T47D (cell line): ENCODE measurements around the gene EPAS1.

Experiments used
- DNase-seq, 2 experiments: peaks; one replicate each; pipeline versions ENCODE4 v3.0.0 to v3.0.0-alpha.2; 2011 to 2012; ENCODE audit warnings: low read depth in 1 of 2, low spot score in 1 of 2
- JUND ChIP-seq: IDR thresholded peaks from 2 replicates; pipeline ENCODE4 v1.6.1; 2012; ENCODE audit warnings: low read depth
- in situ Hi-C: cut with HindIII; loops from 2 replicates; pipeline ENCODE4 v1.10.0; 2016; ENCODE audit warnings: low sequenced_read_pairs, low pct_unique_long_range_greater_than_20kb

The EPAS1 gene

DNA sequence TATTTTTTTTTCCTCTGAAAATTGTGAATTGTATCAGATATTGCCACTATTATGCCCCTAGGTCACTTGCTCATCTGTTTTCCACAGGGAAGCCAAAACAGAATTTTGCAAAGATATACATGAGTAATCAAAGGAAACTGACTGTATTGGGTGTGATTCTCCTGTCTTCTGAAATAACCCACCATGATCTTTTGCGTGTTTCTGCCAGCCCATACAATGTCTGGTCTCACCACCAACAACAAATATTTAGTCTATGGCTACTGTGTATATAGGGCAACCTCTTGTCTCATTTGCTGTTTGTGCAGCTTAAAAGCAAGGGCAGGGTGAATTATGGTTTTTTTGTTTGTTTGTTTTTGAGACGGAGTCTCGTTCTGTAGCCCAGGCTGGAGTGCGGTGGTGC lies 26.5 kb downstream of the EPAS1 start:
- DNase-seq: no peak
- no peak for TF ChIP-seq JUND
- in situ Hi-C loops: no loop called here

DNA sequence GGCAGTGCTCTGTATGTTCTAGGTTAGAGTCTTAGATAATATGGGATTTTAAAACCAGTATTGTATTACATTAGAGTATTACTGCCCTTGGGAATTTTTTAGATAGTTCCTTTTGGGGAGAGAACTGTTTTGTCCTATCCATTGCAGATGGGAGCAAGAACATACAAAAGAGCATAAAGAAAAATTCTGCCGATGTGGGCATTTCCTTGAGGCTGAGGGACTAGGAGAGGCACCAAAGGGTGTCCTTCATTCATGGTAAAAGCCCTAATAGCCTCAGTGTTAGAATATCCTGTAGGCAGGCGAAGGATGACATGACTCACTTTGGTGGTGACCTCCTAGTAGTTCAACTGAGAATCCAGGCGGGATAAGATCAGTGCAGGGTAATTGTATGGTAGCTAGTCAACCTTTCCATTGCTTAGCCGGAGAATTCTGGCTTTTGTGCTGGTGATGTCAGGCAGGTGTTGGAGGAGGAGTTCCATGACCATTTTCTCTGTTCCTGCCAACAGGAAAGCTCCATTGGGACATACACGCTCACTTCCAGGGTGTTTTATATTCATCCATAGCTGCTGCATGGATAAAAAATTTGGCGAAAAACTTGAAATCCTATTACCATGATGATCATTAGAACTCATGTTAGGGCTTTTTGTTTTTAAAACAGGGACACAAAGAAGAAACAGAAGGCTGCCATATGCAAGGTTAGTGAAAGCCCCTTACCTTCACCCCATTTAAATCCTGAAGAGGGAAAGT lies 28.1 kb downstream of the EPAS1 start:
- TF ChIP-seq JUND: no peak
- peak in 1 of 2 experiments; percentile 67 for DNase-seq
- in situ Hi-C loops: no loop called here

DNA sequence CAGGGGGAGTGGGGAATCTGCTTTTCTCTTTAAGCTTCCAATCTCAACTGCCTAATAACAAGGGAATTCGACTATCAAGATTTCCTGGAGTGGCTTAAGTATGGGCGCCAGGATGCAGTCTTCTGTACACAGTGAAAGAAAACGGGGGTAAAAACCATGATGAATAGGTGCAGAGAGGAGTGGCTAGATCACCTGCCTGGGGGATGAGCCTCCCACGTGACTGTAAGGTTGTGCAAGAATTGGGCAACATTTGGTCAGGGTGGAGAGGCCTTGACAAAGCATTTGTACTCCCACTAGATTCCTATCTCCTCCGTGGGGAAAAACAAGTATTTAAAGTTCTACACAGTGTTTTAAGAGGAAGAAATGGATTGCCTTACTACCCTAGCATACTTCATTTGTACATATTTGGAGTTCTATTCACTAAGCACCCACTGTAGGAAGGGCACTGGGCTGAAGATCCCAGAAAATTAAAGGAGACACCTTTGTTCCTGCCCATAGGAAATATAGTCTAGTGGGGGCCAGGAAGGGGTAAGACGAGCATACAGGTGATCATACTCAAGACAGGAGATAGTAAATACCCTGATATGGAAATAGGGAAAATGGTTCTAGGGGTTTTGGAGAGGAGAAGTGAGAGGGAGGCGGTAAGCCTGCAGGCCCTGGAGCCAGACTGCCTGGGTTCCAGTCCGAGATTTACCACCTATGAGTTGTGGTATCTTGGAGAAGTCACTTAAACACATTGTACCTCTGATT lies 29.2 kb downstream of the EPAS1 start:
- peak in 1 of 2 experiments; percentile 84 for DNase-seq
- no peak for TF ChIP-seq JUND
- in situ Hi-C loops: no loop called here

DNA sequence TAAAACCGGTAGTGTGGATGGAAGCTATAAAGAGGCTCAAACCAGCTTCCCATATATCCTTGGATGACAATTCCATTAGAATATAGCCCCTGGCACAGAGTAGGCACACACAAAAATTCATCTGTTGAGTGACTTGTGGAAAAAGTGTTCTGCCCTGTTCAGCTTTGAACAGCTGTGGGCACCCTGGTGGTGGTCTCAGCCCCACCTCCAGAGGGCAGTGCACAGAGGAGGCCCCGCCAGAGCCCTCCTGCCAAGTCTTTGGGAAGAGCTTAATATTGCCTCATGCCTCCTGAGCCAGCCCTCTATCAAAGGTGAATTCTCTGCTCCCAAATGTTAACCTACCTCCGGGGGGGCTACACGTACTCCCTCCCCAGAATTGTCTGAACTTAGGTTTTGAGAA lies 30.4 kb downstream of the EPAS1 start:
- TF ChIP-seq JUND: no peak
- in situ Hi-C loops: no loop called here
- DNase-seq: no peak

DNA sequence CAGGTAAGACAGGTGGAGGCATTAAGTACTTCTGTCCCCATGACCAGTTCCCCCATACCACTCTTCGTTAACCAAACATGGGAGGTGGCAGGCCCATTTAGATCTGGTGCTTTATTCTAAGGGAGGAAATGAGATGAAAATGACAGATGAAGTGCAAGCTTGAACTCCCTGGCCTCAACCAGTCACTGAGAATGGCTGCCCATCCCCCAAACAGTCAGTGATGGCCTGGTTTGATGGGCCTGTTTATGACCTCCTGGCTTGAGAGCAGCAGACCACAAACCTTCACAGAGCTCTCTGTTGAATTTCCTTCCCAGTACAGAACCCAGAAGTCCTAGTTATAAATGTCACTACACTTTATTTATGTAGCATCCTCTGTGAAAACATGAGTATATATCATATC lies 31.1 kb downstream of the EPAS1 start:
- in situ Hi-C loops: no loop called here
- DNase-seq: no peak
- no peak for TF ChIP-seq JUND

DNA sequence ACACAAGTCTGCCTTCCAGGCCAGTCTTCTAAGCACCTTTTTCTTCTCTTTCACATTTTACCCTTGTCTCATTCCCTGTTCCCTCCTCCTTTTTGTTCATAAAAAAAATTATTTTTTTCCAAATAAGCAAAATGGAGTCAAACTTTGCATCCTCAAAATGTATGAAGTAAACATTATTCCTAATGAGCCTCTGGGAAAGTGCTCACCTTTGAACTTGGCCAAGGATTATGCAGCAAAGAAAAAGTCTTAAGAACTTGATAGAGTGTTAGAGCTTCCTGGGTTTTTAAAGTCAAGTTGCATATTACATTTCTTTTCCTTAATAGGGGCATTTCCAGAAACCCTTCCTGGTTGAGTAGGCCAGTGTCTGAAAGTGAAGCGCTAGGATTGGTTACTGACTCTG lies 31.6 kb downstream of the EPAS1 start:
- no peak for DNase-seq
- in situ Hi-C loops: no loop called here
- TF ChIP-seq JUND: no peak

DNA sequence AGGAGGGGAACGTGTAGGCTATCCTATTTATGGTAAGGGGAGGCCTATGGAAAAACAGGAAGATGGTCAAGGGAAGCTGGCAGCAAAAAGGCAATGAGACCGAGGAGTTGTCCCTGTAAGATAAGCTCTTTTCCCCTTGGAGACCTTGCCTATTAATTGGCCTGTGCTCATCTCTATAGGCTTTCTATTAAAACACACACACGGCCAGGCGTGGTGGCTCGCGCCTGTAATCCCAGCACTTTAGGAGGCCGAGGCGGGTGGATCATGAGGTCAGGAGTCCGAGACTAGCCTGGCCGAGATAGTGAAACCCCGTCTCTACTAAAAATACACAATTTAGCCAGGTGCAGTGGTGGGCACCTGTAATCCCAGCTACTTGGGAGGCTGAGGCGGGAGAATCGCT lies 32.1 kb downstream of the EPAS1 start:
- no peak for DNase-seq
- in situ Hi-C loops: no loop called here
- TF ChIP-seq JUND: no peak

DNA sequence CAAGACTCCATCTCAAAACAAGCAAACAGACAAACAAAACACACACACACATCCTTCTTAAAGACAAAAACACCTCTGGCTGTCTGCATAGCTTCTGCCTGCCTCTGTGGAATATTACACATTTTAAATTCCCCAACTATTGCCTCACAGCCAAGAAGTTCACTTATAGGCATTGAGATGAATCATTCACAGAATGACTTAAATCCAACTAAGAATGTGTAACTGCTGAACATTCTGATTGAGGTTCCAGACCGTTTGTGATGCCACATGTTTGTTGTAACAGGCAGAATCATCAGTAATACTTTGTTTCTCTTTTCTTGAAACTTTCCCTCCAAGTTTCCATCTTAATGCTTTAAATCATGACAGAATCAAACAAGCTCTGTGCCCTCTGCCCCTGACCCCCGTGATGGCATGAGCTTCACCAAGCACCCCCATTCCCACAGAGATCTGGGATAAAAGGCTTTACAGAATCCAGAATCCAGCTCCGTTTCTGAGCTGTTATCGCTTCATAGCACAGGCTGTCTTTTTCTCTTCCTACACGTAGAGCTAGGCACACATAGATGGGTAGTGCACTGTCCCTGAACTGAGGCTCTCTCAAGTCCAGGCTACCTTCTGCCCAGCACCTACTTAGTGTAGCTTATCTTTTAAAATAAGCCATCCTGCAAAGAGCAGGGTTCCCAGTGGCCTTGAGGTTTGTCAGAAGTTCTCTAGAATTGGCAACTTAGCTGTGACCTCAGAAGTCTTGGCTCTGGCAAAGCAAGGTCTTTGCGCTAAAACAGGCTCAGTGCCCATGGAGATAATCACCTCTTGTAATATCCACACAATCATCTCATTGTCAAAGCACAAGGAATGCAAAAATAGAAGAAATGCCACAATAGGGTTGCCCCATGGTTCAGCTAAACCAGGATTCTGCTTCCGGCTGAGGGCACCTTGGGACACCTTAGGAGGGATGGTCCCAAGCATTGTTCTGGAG lies 32.9 kb downstream of the EPAS1 start:
- no peak for TF ChIP-seq JUND
- DNase-seq: no peak
- in situ Hi-C loops: no loop called here

DNA sequence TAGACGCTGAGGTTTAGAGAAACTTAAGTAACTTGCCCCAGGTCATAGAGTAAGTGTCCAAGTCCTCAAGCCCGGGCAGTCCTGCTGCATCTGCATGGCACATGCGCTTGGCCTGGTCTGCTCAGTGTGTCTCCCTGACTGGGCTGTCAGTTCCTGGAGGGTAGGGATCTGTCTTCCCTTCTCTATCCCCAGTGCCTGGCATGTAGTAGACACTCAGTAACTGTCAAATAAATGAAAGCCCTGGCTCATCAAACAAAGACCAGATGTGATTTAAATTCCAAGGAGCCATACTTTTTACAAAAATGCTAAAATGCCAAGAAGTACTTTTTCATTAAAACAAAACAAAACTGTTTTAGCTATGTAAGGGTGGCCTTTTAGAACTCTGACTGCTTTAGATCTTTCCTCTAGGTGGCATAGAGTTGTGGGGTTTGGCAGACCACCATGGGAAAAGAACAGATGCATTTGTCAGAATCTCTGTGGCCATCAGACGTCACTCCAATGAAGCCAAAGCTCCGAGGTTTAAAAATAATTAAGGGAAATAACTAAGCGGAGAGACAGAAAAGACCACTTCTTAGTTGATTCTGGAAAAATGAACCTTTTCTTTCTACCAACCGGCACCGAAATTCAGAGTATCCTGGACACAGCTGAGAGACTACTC lies 34.0 kb downstream of the EPAS1 start:
- DNase-seq: no peak
- no peak for TF ChIP-seq JUND
- in situ Hi-C loops: no loop called here

DNA sequence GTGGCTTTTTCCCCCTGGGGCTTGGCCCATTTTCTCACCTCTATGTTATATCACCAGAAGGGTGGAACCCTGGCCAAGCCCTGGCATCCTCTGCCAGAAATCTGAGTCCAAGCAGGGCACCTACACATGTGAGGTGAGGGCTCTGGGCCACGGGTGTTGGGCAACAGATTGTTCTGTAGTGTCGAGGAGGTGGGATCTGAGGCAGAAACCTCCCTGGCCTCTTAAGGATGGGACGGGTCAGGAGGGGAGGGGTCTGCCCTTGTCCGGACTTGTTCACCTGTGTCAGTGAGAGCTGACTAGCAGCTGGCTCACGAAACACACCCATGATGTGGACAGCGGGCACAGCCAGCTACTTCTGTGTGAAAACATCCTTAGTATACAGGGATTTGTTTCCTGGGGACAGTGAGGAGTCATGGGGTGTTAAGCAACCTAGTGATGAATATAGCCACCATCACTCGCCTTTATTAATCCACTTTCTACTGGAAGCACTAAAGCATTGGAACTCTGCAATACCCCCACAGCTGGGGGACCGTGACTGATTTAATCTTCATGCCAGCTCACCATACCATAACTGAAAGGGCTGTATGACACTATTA lies 35.6 kb downstream of the EPAS1 start:
- no peak for TF ChIP-seq JUND
- no peak for DNase-seq
- in situ Hi-C loops: no loop called here

DNA sequence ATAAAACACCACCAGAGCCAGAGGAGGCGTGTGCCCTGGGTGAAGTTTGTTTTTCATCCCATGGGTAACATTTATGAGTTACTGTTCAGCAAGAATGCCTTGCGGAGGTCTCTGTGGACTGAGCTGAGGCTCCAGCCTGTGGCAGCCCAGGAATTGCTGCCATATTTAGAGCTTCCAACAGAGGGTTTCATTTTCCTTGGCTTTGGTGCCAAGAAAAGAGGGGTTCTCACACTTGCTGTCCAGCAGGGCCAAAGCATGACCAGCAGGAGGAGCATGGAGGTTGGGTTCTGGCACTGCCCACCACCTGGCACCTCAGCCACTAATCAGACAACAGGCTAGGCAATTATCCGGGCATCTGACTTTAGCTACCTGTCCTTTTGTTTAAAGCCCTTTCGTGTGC lies 36.7 kb downstream of the EPAS1 start:
- peak in 1 of 2 experiments; percentile 9 for DNase-seq
- in situ Hi-C loops: no loop called here
- no peak for TF ChIP-seq JUND
